ENCODE results near the gene MAP1LC3A.

DNA sequence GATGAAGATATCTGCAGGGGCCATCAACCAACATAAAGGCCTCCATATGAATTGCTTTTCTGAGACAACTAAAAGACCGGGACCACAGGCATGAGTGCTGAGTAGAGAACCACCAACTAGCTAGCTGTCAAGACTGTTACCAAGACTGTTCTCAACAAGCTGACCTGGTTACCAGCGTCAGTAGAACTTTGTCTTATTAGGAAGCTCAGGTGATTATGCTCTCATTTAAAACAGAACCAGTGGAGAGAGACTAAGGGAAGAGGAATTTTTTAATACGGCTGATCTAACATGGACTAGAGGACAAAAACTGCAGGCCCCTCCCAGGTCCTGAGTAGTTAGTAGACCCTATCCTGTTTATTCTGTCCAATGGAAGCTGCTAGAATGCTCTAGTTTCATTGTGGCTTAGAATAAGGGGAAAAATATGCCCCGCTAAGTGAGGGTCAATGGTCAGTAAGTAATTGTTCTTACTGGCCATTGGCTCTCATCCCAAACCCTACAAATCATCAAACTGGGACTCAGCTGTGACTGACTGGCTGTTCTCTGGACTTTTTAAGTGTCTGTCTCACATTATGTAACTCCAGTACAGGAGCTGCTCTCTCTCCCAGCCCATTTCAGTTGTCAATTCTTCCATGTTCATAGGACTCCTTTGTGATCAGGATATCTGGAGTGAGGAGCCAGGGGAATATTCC lies 46.1 kb upstream of the MAP1LC3A start:
- TF ChIP-seq, protein P1, sequence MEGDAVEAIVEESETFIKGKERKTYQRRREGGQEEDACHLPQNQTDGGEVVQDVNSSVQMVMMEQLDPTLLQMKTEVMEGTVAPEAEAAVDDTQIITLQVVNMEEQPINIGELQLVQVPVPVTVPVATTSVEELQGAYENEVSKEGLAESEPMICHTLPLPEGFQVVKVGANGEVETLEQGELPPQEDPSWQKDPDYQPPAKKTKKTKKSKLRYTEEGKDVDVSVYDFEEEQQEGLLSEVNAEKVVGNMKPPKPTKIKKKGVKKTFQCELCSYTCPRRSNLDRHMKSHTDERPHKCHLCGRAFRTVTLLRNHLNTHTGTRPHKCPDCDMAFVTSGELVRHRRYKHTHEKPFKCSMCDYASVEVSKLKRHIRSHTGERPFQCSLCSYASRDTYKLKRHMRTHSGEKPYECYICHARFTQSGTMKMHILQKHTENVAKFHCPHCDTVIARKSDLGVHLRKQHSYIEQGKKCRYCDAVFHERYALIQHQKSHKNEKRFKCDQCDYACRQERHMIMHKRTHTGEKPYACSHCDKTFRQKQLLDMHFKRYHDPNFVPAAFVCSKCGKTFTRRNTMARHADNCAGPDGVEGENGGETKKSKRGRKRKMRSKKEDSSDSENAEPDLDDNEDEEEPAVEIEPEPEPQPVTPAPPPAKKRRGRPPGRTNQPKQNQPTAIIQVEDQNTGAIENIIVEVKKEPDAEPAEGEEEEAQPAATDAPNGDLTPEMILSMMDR (IDR thresholded peaks at IDR 0.05) = no peak
- no peak for TF ChIP-seq POLR2A (IDR thresholded peaks at IDR 0.05)

Data from vagina (tissue), 2 donors.